IMR-90 (cell line): Measurements from ENCODE around the gene LYRM2. TPM values are rescaled to one million over a fixed set of nuclear protein-coding genes. Genes with fewer than 3 reads are reported as not detected.

ENCODE experiments used
- ATAC-seq: fragments of 200-7000 bp; cut with Tn5 transposase; 2 replicates; pipeline ENCODE4 v1.9.1; 2020; ENCODE audit warnings: low read depth, mild to moderate bottlenecking, moderate library complexity
- BruUV-seq: library from RNA; stranded (reverse); fragments of 400-500 nt; replicated peaks from 2 replicates; lab custom pipeline; 2021; lab: Mats Ljungman, UMichigan
- CTCF ChIA-PET: fragments of 300-600 bp; formaldehyde crosslinking; extraction: SDS; loops from one replicate; lab custom pipeline; 2021; ENCODE audit warnings: antibody characterized with exemption; lab: Yijun Ruan, JAX
- POLR2A ChIA-PET: fragments of 300-600 bp; sonication (Branson Sonifier 250); formaldehyde crosslinking; loops from one replicate; lab custom pipeline; 2022; ENCODE audit warnings: antibody characterized with exemption; ENCODE audit not compliant: unreplicated experiment; lab: Charles Lee
- DNase-seq: peaks from one replicate; pipeline ENCODE4 v3.0.0; 2013
- H2AFZ ChIP-seq: replicated peaks from 2 replicates; pipeline ENCODE3; 2013; ENCODE audit warnings: low read length, mild to moderate bottlenecking; ENCODE audit not compliant: poor library complexity
- H2AK5ac ChIP-seq: 2 replicates; pipeline ENCODE4 v1.6.1; 2013; ENCODE audit warnings: low read depth, low read length, inconsistent platforms
- H2AK9ac ChIP-seq: replicated peaks from 2 replicates; pipeline ENCODE3; 2013; ENCODE audit warnings: mild to moderate bottlenecking, low read depth, low read length, moderate library complexity; ENCODE audit not compliant: poor library complexity
- H2BK120ac ChIP-seq: 2 replicates; pipeline ENCODE4 v1.6.1; 2013; ENCODE audit warnings: low read depth, low read length, inconsistent platforms
- H2BK15ac ChIP-seq: 3 replicates; pipeline ENCODE4 v1.6.1; 2013; ENCODE audit warnings: low read depth, low read length, inconsistent platforms
- H2BK20ac ChIP-seq: 2 replicates; pipeline ENCODE4 v1.6.1; 2013; ENCODE audit warnings: low read depth, mild to moderate bottlenecking, inconsistent platforms, low read length, moderate library complexity
- H2BK5ac ChIP-seq: 2 replicates; pipeline ENCODE4 v1.6.1; 2013; ENCODE audit warnings: mild to moderate bottlenecking, low read depth, low read length, inconsistent platforms; ENCODE audit not compliant: poor library complexity, severe bottlenecking
- H3K14ac ChIP-seq: replicated peaks from 2 replicates; pipeline ENCODE4 v1.6.1; 2013; ENCODE audit warnings: low read depth, low read length, inconsistent platforms
- H3K18ac ChIP-seq: 2 replicates; pipeline ENCODE4 v1.6.1; 2013; ENCODE audit warnings: low read depth, low read length, control low read depth
- H3K23ac ChIP-seq: 2 replicates; pipeline ENCODE4 v1.6.1; 2013; ENCODE audit warnings: low read depth, low read length, inconsistent platforms
- H3K27ac ChIP-seq: 2 replicates; pipeline ENCODE4 v1.5.1; 2013; ENCODE audit warnings: mild to moderate bottlenecking, control low read depth, low read length; ENCODE audit not compliant: insufficient read depth
- H3K27me3 ChIP-seq: 2 replicates; pipeline ENCODE4 v1.6.1; 2013; ENCODE audit warnings: low read length; ENCODE audit not compliant: control insufficient read depth, insufficient read depth
- H3K36me3 ChIP-seq: 2 replicates; pipeline ENCODE4 v1.6.1; 2013; ENCODE audit warnings: low read length, mixed read lengths; ENCODE audit not compliant: control insufficient read depth, insufficient read depth
- H3K4ac ChIP-seq: 2 replicates; pipeline ENCODE4 v1.6.1; 2013; ENCODE audit warnings: low read depth, low read length, inconsistent platforms
- H3K4me1 ChIP-seq: 2 replicates; pipeline ENCODE4 v1.6.1; 2013; ENCODE audit warnings: low read length, mixed read lengths; ENCODE audit not compliant: control insufficient read depth, insufficient read depth
- H3K4me2 ChIP-seq: 2 replicates; pipeline ENCODE4 v1.6.1; 2013; ENCODE audit warnings: low read depth, mild to moderate bottlenecking, control low read depth, low read length, moderate library complexity
- H3K4me3 ChIP-seq: 2 replicates; pipeline ENCODE4 v1.5.1; 2013; ENCODE audit warnings: low read depth, mild to moderate bottlenecking, control low read depth, low read length, moderate library complexity; ENCODE audit not compliant: insufficient read depth
- H3K56ac ChIP-seq: 2 replicates; pipeline ENCODE4 v1.6.1; 2013; ENCODE audit warnings: low read length, inconsistent platforms; ENCODE audit not compliant: insufficient read depth; ENCODE audit errors: extremely low read depth
- H3K79me1 ChIP-seq, 2 experiments: 2 replicates each; pipeline ENCODE4 v1.6.1; 2013; ENCODE audit warnings: low read length in 2 of 2, inconsistent platforms in 1 of 2, low read depth in 1 of 2
- H3K9ac ChIP-seq: 2 replicates; pipeline ENCODE4 v1.6.1; 2013; ENCODE audit warnings: low read depth, low read length, control low read depth
- H3K9me1 ChIP-seq: 2 replicates; pipeline ENCODE4 v1.6.1; 2013; ENCODE audit warnings: low read length, inconsistent platforms; ENCODE audit not compliant: insufficient read depth
- H3K9me3 ChIP-seq: 2 replicates; pipeline ENCODE4 v1.6.1; 2013; ENCODE audit warnings: low read length; ENCODE audit not compliant: control insufficient read depth, insufficient read depth
- H4K20me1 ChIP-seq: 2 replicates; pipeline ENCODE4 v1.6.1; 2013; ENCODE audit warnings: low read length, inconsistent platforms; ENCODE audit not compliant: insufficient read depth
- H4K5ac ChIP-seq: 2 replicates; pipeline ENCODE4 v1.6.1; 2013; ENCODE audit warnings: mild to moderate bottlenecking, low read depth, low read length, control low read depth
- H4K8ac ChIP-seq, 2 experiments: 2 replicates each; pipeline ENCODE4 v1.6.1; 2013; ENCODE audit warnings: low read depth in 2 of 2, low read length in 2 of 2, control low read depth in 1 of 2, inconsistent platforms in 1 of 2
- H4K91ac ChIP-seq: 2 replicates; pipeline ENCODE4 v1.6.1; 2013; ENCODE audit warnings: low read depth, low read length, inconsistent platforms; ENCODE audit not compliant: insufficient read depth
- BHLHE40 ChIP-seq: fragments of 150-350 bp; IDR thresholded peaks from 2 replicates; pipeline ENCODE4 v1.6.1; 2016; ENCODE audit warnings: mild to moderate bottlenecking, low read depth, low read length
- CEBPB ChIP-seq: IDR thresholded peaks from 2 replicates; pipeline ENCODE4 v1.6.1; 2012; ENCODE audit warnings: low read depth, low read length, improper control_type of control experiment
- CHD1 ChIP-seq: IDR thresholded peaks from 2 replicates; pipeline ENCODE4 v1.6.1; 2012; ENCODE audit warnings: low read depth, low read length, improper control_type of control experiment
- FOS ChIP-seq: fragments of 150-350 bp; IDR thresholded peaks from 2 replicates; pipeline ENCODE4 v1.6.1; 2016; ENCODE audit warnings: low read depth, low read length
- MAFK ChIP-seq: IDR thresholded peaks from 2 replicates; pipeline ENCODE4 v1.6.1; 2012; ENCODE audit warnings: low read depth, low read length, improper control_type of control experiment
- MAZ ChIP-seq: IDR thresholded peaks from 2 replicates; pipeline ENCODE4 v1.6.1; 2012; ENCODE audit warnings: low read depth, mild to moderate bottlenecking, low read length, improper control_type of control experiment, moderate library complexity, borderline replicate concordance
- MXI1 ChIP-seq: IDR thresholded peaks from 2 replicates; pipeline ENCODE4 v1.6.1; 2012; ENCODE audit warnings: low read depth, mild to moderate bottlenecking, low read length, moderate library complexity, borderline replicate concordance
- NFE2L2 ChIP-seq: fragments of 150-350 bp; IDR thresholded peaks from 2 replicates; pipeline ENCODE4 v1.6.1; 2016; ENCODE audit warnings: low read depth, mild to moderate bottlenecking, low read length
- POLR2A ChIP-seq: IDR thresholded peaks from 2 replicates; pipeline ENCODE4 v1.6.1; 2012; ENCODE audit warnings: mild to moderate bottlenecking, low read depth, low read length
- RAD21 ChIP-seq: IDR thresholded peaks from 2 replicates; pipeline ENCODE4 v1.6.1; 2012; ENCODE audit warnings: low read length, improper control_type of control experiment
- RCOR1 ChIP-seq: IDR thresholded peaks from 2 replicates; pipeline ENCODE4 v1.6.1; 2012; ENCODE audit warnings: mild to moderate bottlenecking, low read length, improper control_type of control experiment; ENCODE audit not compliant: insufficient replicate concordance
- RFX5 ChIP-seq: IDR thresholded peaks from 2 replicates; pipeline ENCODE4 v1.8.0; 2012; ENCODE audit warnings: low read depth, mild to moderate bottlenecking, low read length, moderate library complexity
- SMC3 ChIP-seq: fragments of 150-350 bp; IDR thresholded peaks from 2 replicates; pipeline ENCODE4 v1.6.1; 2016; ENCODE audit warnings: low read depth, mild to moderate bottlenecking, antibody characterized with exemption, low read length, moderate library complexity
- WGBS, 2 experiments: methylation state at CpG; one replicate each; pipeline versions ENCODE4 v1.1.5 to v1.1.7; 2013; ENCODE audit warnings: missing lambda C conversion rate in 2 of 2; ENCODE audit not compliant: insufficient read length in 1 of 2; ENCODE audit errors: extremely low coverage in 2 of 2; 5-methylcytosine and 5-hydroxymethylcytosine counted together
- dilution Hi-C: fragments of 300-500 bp; cut with HindIII; formaldehyde crosslinking; loops from one replicate; pipeline ENCODE4 v1.14.3; 2018; ENCODE audit warnings: low sequenced_read_pairs; ENCODE audit not compliant: unreplicated experiment
- in situ Hi-C: fragments of 300-500 bp; cut with MboI; formaldehyde crosslinking; loops from 3 replicates; pipeline ENCODE4 v1.14.3; 2019; ENCODE audit warnings: low sequenced_read_pairs, inconsistent platforms, mixed read lengths
- intact Hi-C: fragments of 100-400 bp; cut with micrococcal nuclease; formaldehyde crosslinking; loops from 2 replicates; pipeline ENCODE4 v1.10.0; 2022
- polyA plus RNA-seq, 3 experiments: library from polyadenylated mRNA; depleted of rRNA; stranded (reverse); fragments of >200 nt; gene quantifications; 2 replicates each; pipeline ENCODE4 v1.2.3, GENCODE V29; 2012; ENCODE audit warnings: low replicate concordance in 1 of 3
- total RNA-seq: library from RNA; depleted of rRNA; stranded (reverse); fragments of >200 nt; gene quantifications from 2 replicates; pipeline ENCODE4 v1.2.3, GENCODE V29; 2012
- TF ChIP-seq, protein P1 (sequence below): fragments of 150-350 bp; IDR thresholded peaks from 2 replicates; pipeline ENCODE4 v1.6.1; 2017; ENCODE audit warnings: mild to moderate bottlenecking, antibody characterized with exemption, low read length, low read depth
- TF ChIP-seq, protein P2 (sequence below): fragments of 150-350 bp; IDR thresholded peaks from 2 replicates; pipeline ENCODE4 v1.6.1; 2016; ENCODE audit warnings: low read depth, mild to moderate bottlenecking, low read length, moderate library complexity, borderline replicate concordance
- TF ChIP-seq, protein P3 (sequence below): conservative IDR thresholded peaks from 2 replicates; pipeline ENCODE4 v1.5.1; 2012; ENCODE audit warnings: mild to moderate bottlenecking, low read depth, low read length, improper control_type of control experiment

LYRM2 gene
- total and polyA plus RNA-seq, 2 of the 4 experiments (the other 2 are of a cell fraction): 14.0 to 24.0 TPM

DNA sequence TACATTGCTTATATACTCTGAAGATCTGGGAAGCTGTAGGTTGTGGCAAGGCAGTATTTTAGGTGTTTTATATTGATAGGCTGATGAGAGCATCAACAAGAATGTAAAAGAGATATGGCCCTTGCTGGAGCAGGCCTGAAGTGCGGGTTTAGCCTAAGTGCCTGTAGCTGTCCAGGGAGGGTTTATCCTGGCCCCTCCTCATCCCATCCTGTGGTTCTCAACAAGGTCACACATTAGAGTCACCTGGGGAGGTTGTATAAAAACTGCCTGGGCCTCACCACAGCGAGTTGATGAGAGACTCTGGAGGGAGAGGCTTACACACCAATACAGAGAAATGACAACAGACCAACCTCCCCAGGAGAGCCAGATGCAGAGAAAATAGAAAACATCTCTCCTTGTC lies 48.4 kb downstream of the LYRM2 start:
- Histone ChIP-seq H3K27me3 (no peaks in the 10 kb centered on the region; the same call in 1 of the 2 replicates), H2AFZ (no peak overlapping the region), H3K27ac (no peak overlapping the region), H2BK5ac (no peak overlapping the region), H4K5ac (no peak overlapping the region), H3K18ac (no peak overlapping the region), H4K20me1 (no peaks in the 10 kb centered on the region), H3K56ac (no peak overlapping the region), H3K4me3 (no peak overlapping the region), H3K4me2 (no peak overlapping the region), H2BK120ac (no peak overlapping the region), H3K14ac (no peak overlapping the region), H3K4me1 (no peaks in the 10 kb centered on the region), H3K9me3 (no peaks in the 10 kb centered on the region), H3K9ac (no peak overlapping the region), H4K91ac (no peak overlapping the region), H3K36me3 (no peaks in the 10 kb centered on the region), H2BK15ac (no peak overlapping the region), H2AK5ac (no peak overlapping the region), H4K8ac (no peak overlapping the region), H3K9me1 (0 out of 2 replicates have a peak, but pooled peaks cover 4% of the 10 kb centered on the region), H3K23ac (no peak overlapping the region), H3K4ac (no peak overlapping the region), H3K79me1 (no peaks in the 10 kb centered on the region), H2BK20ac (no peak overlapping the region), H2AK9ac (no peak overlapping the region)
- dilution Hi-C loops: no loop called here
- in situ Hi-C loops: no loop called here
- ATAC-seq (no peak), DNase-seq (no peak)
- BruUV-seq: no TSS peak
- ChIA-PET CTCF (no interaction called here), POLR2A (no interaction called here)
- intact Hi-C loops: no loop called here
- WGBS, 2 experiments: no CpG with 5 or more reads among the region's 2 CpGs
- TF ChIP-seq CEBPB (no peak), RAD21 (no peak), RCOR1 (no peak), MAFK (no peak), FOS (no peak), RFX5 (no peak), NFE2L2 (no peak), MXI1 (no peak), MAZ (no peak), SMC3 (no peak), POLR2A (no peak), BHLHE40 (no peak), CHD1 (no peak)
- TF ChIP-seq, protein P1, sequence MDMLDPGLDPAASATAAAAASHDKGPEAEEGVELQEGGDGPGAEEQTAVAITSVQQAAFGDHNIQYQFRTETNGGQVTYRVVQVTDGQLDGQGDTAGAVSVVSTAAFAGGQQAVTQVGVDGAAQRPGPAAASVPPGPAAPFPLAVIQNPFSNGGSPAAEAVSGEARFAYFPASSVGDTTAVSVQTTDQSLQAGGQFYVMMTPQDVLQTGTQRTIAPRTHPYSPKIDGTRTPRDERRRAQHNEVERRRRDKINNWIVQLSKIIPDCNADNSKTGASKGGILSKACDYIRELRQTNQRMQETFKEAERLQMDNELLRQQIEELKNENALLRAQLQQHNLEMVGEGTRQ: no peak
- TF ChIP-seq, protein P2, sequence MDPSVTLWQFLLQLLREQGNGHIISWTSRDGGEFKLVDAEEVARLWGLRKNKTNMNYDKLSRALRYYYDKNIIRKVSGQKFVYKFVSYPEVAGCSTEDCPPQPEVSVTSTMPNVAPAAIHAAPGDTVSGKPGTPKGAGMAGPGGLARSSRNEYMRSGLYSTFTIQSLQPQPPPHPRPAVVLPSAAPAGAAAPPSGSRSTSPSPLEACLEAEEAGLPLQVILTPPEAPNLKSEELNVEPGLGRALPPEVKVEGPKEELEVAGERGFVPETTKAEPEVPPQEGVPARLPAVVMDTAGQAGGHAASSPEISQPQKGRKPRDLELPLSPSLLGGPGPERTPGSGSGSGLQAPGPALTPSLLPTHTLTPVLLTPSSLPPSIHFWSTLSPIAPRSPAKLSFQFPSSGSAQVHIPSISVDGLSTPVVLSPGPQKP: no peak
- TF ChIP-seq, protein P3, sequence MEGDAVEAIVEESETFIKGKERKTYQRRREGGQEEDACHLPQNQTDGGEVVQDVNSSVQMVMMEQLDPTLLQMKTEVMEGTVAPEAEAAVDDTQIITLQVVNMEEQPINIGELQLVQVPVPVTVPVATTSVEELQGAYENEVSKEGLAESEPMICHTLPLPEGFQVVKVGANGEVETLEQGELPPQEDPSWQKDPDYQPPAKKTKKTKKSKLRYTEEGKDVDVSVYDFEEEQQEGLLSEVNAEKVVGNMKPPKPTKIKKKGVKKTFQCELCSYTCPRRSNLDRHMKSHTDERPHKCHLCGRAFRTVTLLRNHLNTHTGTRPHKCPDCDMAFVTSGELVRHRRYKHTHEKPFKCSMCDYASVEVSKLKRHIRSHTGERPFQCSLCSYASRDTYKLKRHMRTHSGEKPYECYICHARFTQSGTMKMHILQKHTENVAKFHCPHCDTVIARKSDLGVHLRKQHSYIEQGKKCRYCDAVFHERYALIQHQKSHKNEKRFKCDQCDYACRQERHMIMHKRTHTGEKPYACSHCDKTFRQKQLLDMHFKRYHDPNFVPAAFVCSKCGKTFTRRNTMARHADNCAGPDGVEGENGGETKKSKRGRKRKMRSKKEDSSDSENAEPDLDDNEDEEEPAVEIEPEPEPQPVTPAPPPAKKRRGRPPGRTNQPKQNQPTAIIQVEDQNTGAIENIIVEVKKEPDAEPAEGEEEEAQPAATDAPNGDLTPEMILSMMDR: no peak
